ENCODE data around the gene EIF4B.

- no peak for TF ChIP-seq CTCF (IDR thresholded peaks at IDR 0.05 in 4 of 5, conservative IDR thresholded peaks at IDR 0.05 in 1 of 5)
- no peak for TF ChIP-seq POLR2A (IDR thresholded peaks at IDR 0.05)
Measured at GRCh38 chr12:52969166-52969795, 37.0 kb upstream of the EIF4B start.

Measured in gastrocnemius medialis (tissue), 4 donors.